ENCODE data around the gene SCMH1.

GRCh38 chr1:41110736-41111135 is 131.4 kb downstream of the SCMH1 start:
- no peak for TF ChIP-seq CTCF (IDR thresholded peaks at IDR 0.05; ENCODE audit: insufficient read depth, low read length, poor library complexity, severe bottlenecking)
- no peak for TF ChIP-seq EZH2phosphoT487 (conservative IDR thresholded peaks at IDR 0.05; ENCODE audit: low read length)
